HUES64 (cell line): ENCODE measurements around the gene HYOU1.

Experiments used
- H3K27ac ChIP-seq: 2 replicates; pipeline ENCODE4 v1.7.0; 2013; ENCODE audit warnings: low read depth, low read length, inconsistent platforms
- H3K27me3 ChIP-seq: 2 replicates; pipeline ENCODE4 v1.6.1; 2013; ENCODE audit warnings: mild to moderate bottlenecking, low read length; ENCODE audit not compliant: insufficient read depth
- H3K36me3 ChIP-seq: 2 replicates; pipeline ENCODE4 v1.6.1; 2013; ENCODE audit warnings: mild to moderate bottlenecking, low read length; ENCODE audit not compliant: insufficient read depth
- H3K4me1 ChIP-seq: 2 replicates; pipeline ENCODE4 v1.6.1; 2013; ENCODE audit warnings: mild to moderate bottlenecking, low read length, moderate library complexity; ENCODE audit not compliant: insufficient read depth
- H3K4me3 ChIP-seq: 2 replicates; pipeline ENCODE4 v1.5.1; 2013; ENCODE audit warnings: mild to moderate bottlenecking, low read length, moderate library complexity
- H3K9ac ChIP-seq: 2 replicates; pipeline ENCODE4 v1.6.1; 2013; ENCODE audit warnings: mild to moderate bottlenecking, low read depth, low read length
- H3K9me3 ChIP-seq: 2 replicates; pipeline ENCODE4 v1.6.1; 2013; ENCODE audit warnings: low read depth, low read length; ENCODE audit not compliant: insufficient read depth
- WGBS: fragments of 150-250, 120-280 bp; methylation state at CpG from one replicate; pipeline ENCODE4 v1.1.7; 2013; ENCODE audit warnings: missing lambda C conversion rate; 5-methylcytosine and 5-hydroxymethylcytosine counted together

Gene HYOU1

DNA sequence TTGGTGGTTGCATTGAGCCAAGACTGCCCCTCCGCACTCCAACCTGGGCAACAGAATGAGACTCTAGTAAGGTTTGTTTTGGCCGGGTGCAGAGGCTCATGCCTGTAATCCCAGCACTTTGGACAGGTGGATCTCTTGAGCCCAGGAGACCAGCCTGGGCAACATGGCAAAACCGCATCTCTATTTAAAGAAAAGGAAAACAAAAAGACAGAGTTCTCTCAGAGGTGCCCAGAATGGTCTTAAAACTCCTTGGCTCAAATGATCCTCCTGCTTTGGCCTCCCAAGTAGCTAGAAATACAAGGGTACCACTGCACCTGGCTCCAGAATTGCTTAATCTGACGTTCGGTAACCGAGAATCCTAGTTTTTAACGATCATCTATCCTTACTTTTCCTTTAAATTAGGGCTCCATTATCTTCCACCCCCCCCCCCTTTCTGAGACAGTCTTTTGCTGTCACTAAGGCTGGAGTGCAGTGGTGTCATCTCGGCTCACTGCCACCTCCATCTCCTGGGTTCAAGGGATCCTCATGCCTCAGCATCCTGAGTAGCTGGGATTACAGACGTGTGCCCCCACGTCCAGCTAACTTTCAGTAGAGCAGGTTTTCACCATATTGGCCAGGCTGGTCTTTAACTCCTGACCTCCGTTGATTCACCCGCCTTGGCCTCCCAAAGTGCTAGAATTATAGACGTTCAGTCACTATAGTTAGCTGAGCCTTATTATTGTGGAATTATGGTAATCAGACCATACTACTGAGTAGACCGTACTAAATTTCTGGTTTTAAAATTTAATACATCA lies 40.6 kb downstream of the HYOU1 start:
- H3K4me3 ChIP-seq, result peak overlapping the region; percentile 91

DNA sequence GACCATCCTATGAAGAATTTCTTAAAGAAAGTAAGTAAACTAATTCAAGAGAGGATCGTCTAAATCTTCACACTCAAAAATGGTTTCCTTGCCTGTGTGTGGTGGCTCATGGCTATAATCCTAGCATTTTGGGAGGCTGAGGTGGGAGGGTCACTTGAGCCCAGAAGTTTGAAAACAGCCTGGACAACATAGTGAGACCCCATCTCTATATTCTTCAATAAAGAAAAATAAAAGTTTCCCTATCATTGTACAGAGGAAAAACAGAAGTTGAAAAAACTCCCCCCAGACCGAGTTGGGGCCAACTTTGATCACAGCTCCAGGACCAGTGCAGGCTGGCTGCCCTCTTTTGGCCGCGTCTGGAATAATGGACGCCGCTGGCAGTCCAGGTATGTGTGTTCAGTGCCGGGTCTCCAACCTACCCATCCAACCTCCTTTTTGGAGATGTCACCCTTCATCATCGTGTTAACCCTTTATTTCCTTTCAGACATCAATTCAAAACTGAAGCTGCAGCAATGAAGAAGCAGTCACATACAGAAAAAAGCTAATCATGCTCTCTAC lies 41.9 kb downstream of the HYOU1 start:
- no peak overlapping the region for H3K9ac ChIP-seq
- H3K36me3 ChIP-seq, result peaks cover 78% of the 10 kb centered on the region
- whole genome bisulfite sequencing, result 82% methylated on average over 8 of the region's 8 CpGs
- H3K9me3 ChIP-seq, result no peaks in the 10 kb centered on the region
- H3K4me1 ChIP-seq, result peaks cover 13% of the 10 kb centered on the region
- no peaks in the 10 kb centered on the region for H3K27me3 ChIP-seq
- H3K4me3 ChIP-seq, result no peak overlapping the region
- H3K27ac ChIP-seq, result peak overlapping the region; percentile 10; the same call in 1 of the 2 replicates

More for the DNA sequence above, 40.6 kb downstream of the HYOU1 start:
- Histone ChIP-seq H3K36me3 (peaks cover 72% of the 10 kb centered on the region), H3K9ac (peak overlapping the region; percentile 98; the same call in 1 of the 2 replicates), H3K9me3 (no peaks in the 10 kb centered on the region), H3K27me3 (no peaks in the 10 kb centered on the region), H3K27ac (peak overlapping the region; percentile 86; the same call in 1 of the 2 replicates), H3K4me1 (peaks cover 15% of the 10 kb centered on the region)
- 93% methylated on average over 13 of the region's 14 CpGs for WGBS

- H3K36me3 ChIP-seq, result peaks cover 80% of the 10 kb centered on the region
- no peaks in the 10 kb centered on the region for H3K27me3 ChIP-seq
- no peaks in the 10 kb centered on the region for H3K9me3 ChIP-seq
- H3K4me3 ChIP-seq, result no peak overlapping the region
- 92% methylated on average over 17 of the region's 17 CpGs for WGBS
- peaks cover 7% of the 10 kb centered on the region; the same call in 1 of the 2 replicates for H3K4me1 ChIP-seq
- H3K9ac ChIP-seq, result no peak overlapping the region
- peak overlapping the region; percentile 10; the same call in 1 of the 2 replicates for H3K27ac ChIP-seq
Observed at GRCh38 chr11:119014209-119014924, 42.6 kb downstream of the HYOU1 start.

- Histone ChIP-seq H3K4me3 (no peak overlapping the region), H3K27me3 (no peaks in the 10 kb centered on the region), H3K9me3 (no peaks in the 10 kb centered on the region), H3K4me1 (peaks cover 7% of the 10 kb centered on the region; the same call in 1 of the 2 replicates), H3K9ac (no peak overlapping the region), H3K36me3 (peaks cover 94% of the 10 kb centered on the region), H3K27ac (no peak overlapping the region)
- 91% methylated on average over 2 of the region's 3 CpGs for WGBS
Observed at GRCh38 chr11:119012629-119013170, 44.3 kb downstream of the HYOU1 start.

DNA sequence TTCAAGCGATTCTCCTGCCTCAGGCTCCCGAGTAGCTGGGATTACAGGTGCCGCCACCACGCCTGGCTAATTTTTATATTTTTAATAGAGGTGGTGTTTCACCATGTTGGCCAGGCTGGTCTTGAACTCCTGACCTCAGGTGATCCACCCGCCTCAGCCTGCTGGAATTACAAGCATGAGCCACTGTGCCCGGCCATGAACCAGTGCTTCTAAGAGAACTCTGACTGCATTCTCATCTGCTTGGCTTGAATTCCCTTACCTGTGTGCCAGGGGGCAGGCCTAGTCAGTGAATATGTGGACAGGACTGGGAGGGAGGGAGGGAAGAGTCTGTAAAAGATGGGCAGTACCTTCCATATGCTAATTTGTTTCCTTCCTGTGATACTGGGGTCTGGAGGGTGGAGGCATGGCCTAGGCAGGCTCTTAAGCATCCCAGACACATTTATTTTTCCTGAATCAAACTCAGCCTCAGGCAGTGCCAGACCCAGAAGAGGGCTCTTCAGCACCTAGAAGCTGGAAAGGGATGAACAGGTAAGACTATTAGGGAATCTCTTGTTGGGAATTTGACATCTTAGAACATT lies 45.4 kb downstream of the HYOU1 start:
- 95% methylated on average over 6 of the region's 6 CpGs for WGBS
- peaks cover 94% of the 10 kb centered on the region for H3K36me3 ChIP-seq
- H3K4me3 ChIP-seq, result no peak overlapping the region
- H3K9me3 ChIP-seq, result no peaks in the 10 kb centered on the region
- no peak overlapping the region for H3K27ac ChIP-seq
- no peak overlapping the region for H3K9ac ChIP-seq
- peaks cover 1% of the 10 kb centered on the region; the same call in 1 of the 2 replicates for H3K4me1 ChIP-seq
- H3K27me3 ChIP-seq, result no peaks in the 10 kb centered on the region

GRCh38 chr11:119006656-119007055 lies 50.3 kb downstream of the HYOU1 start:
- 92% methylated on average over 3 of the region's 4 CpGs for WGBS
- Histone ChIP-seq H3K4me1 (no peaks in the 10 kb centered on the region), H3K4me3 (no peak overlapping the region), H3K9me3 (no peaks in the 10 kb centered on the region), H3K9ac (no peak overlapping the region), H3K27me3 (no peaks in the 10 kb centered on the region), H3K27ac (no peak overlapping the region), H3K36me3 (peaks cover 86% of the 10 kb centered on the region)

GRCh38 chr11:119000906-119001305 lies 56.1 kb downstream of the HYOU1 start:
- Histone ChIP-seq H3K4me3 (no peak overlapping the region), H3K27me3 (no peaks in the 10 kb centered on the region), H3K9ac (no peak overlapping the region), H3K27ac (no peak overlapping the region), H3K4me1 (peaks cover 6% of the 10 kb centered on the region), H3K36me3 (peaks cover 65% of the 10 kb centered on the region), H3K9me3 (no peaks in the 10 kb centered on the region)
- WGBS, result 91% methylated on average over 1 of the region's 1 CpG

DNA sequence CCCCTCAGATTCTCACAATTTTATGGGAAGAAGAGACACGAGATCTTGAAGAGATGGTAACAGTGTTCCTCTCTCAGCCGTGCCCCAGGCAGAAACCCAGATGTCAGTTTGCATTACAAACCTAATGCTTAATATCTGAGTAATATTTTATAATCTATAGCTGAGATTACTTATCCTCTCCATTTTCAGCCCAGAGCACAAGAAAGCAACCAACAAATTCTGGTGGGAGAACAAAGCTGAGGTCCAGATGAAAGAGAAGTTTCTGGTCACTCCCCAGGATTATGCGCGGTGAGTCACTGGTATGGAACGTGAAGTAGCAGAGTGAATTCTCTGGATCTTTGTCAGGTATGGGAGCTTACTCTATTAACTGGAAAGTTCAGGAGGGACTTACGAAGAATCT lies 58.2 kb downstream of the HYOU1 start:
- Histone ChIP-seq H3K36me3 (peaks cover 51% of the 10 kb centered on the region), H3K4me3 (peak overlapping the region; percentile 96), H3K4me1 (peaks cover 6% of the 10 kb centered on the region), H3K27ac (peak overlapping the region; percentile 86), H3K27me3 (no peaks in the 10 kb centered on the region), H3K9ac (peak overlapping the region; percentile 90), H3K9me3 (no peaks in the 10 kb centered on the region)
- WGBS, result 19% methylated on average over 4 of the region's 6 CpGs

GRCh38 chr11:118998388-118998717 lies 58.7 kb downstream of the HYOU1 start:
- under 1% methylated on average over 19 of the region's 19 CpGs for WGBS
- H3K4me1 ChIP-seq, result peaks cover 6% of the 10 kb centered on the region
- peaks cover 51% of the 10 kb centered on the region for H3K36me3 ChIP-seq
- peak overlapping the region; percentile 86 for H3K27ac ChIP-seq
- no peaks in the 10 kb centered on the region for H3K9me3 ChIP-seq
- H3K27me3 ChIP-seq, result no peaks in the 10 kb centered on the region
- H3K9ac ChIP-seq, result peak overlapping the region; percentile 90
- H3K4me3 ChIP-seq, result peak overlapping the region; percentile 96

- Histone ChIP-seq H3K27ac (peak within 1 kb of the TSS; percentile 86), H3K9me3 (peaks cover 1% of the 10 kb centered on the region; the same call in 1 of the 2 replicates), H3K9ac (peak within 1 kb of the TSS; percentile 90), H3K27me3 (no peaks in the 10 kb centered on the region), H3K4me1 (peaks cover 6% of the 10 kb centered on the region), H3K4me3 (peak within 1 kb of the TSS; percentile 96), H3K36me3 (peaks cover 46% of the 10 kb centered on the region)
- WGBS, result under 1% methylated on average over 54 of the region's 54 CpGs
Observed at GRCh38 chr11:118997627-118998387, 59.2 kb downstream of the HYOU1 start, which contains the start of gene CENATAC. CENATAC (plus strand) TSS chr11:118998138; CDS start chr11:118998198, 60 bp downstream.
